ENCODE data around the gene SMPD2. TPM values are rescaled to one million over a fixed set of nuclear protein-coding genes. Genes with fewer than 3 reads are reported as not detected.

SMPD2 gene
- total RNA-seq, 1 experiment from 2014 or later, result 14.7 TPM

GRCh38 chr6:109480993-109481480 is 40.5 kb downstream of the SMPD2 start:
- DNase-seq (ENCODE audit: low read depth, low spot score), result no peak
- H2AFZ ChIP-seq (ENCODE audit: low read depth, low read length, poor library complexity, severe bottlenecking), result no peak overlapping the region
- H3K79me2 ChIP-seq (ENCODE audit: insufficient read depth, low read length), result peaks cover 67% of the 10 kb centered on the region
- POLR2A ChIA-PET, result no interaction called here
- no peaks in the 10 kb centered on the region for H3K27me3 ChIP-seq (ENCODE audit: insufficient read depth, low read length)
- no peak overlapping the region for H3K4me3 ChIP-seq (replicated peaks in 1 of 2; ENCODE audit: low read depth in 1 of 2, low read length in 2 of 2)
- RAD21 ChIA-PET (ENCODE audit: low non-redundant PET in 1 of 2, low total read pairs in 2 of 2, uncharacterized antibody in 2 of 2, unreplicated experiment in 2 of 2), result no interaction called here
- H4K20me1 ChIP-seq (ENCODE audit: insufficient read depth), result no peaks in the 10 kb centered on the region
- ATAC-seq, result no peak
- TF ChIP-seq POLR2AphosphoS5 (IDR thresholded peaks at IDR 0.05; ENCODE audit: low read depth, low read length) (no peak), SRF (IDR thresholded peaks at IDR 0.05; ENCODE audit: low read depth) (no peak), SP1 (IDR thresholded peaks at IDR 0.05; ENCODE audit: low read depth) (no peak), FOSL1 (IDR thresholded peaks at IDR 0.05; ENCODE audit: low read depth) (no peak), POLR2A (IDR thresholded peaks at IDR 0.05; ENCODE audit: borderline replicate concordance, extremely low read depth, insufficient read depth, insufficient read length) (no peak), CTCF (IDR thresholded peaks at IDR 0.05 in 2 of 3, conservative IDR thresholded peaks at IDR 0.05 in 1 of 3; ENCODE audit: borderline replicate concordance in 1 of 3, insufficient read depth in 1 of 3, low read depth in 2 of 3, low read length in 2 of 3) (no peak), SIN3A (IDR thresholded peaks at IDR 0.05; ENCODE audit: low read depth) (no peak), MAX (IDR thresholded peaks at IDR 0.05) (no peak), RAD21 (IDR thresholded peaks at IDR 0.05; ENCODE audit: low read depth) (no peak), EZH2phosphoT487 (IDR thresholded peaks at IDR 0.05; ENCODE audit: borderline replicate concordance) (no peak), REST (IDR thresholded peaks at IDR 0.05; ENCODE audit: low read depth) (no peak), ZBTB33 (IDR thresholded peaks at IDR 0.05; ENCODE audit: extremely low read depth, insufficient replicate concordance, low read length) (no peak), EGR1 (IDR thresholded peaks at IDR 0.05; ENCODE audit: low read depth) (no peak), ZNF274 (IDR thresholded peaks at IDR 0.05; ENCODE audit: low read depth, low read length) (no peak), JUND (IDR thresholded peaks at IDR 0.05) (no peak), EZH2 (IDR thresholded peaks at IDR 0.05) (no peak), ZFX (IDR thresholded peaks at IDR 0.05) (no peak), CBX3 (IDR thresholded peaks at IDR 0.05; ENCODE audit: low read depth) (no peak)
- no peak overlapping the region for H3K4me2 ChIP-seq (ENCODE audit: low read length)
- no TSS peak for BruUV-seq (replicated peaks)
- CTCF ChIA-PET, result no interaction called here
- no peak overlapping the region for H3K9ac ChIP-seq (ENCODE audit: low read length)
- intact Hi-C loops (cut with micrococcal nuclease), result no loop called here
- H3K9me3 ChIP-seq (ENCODE audit: control insufficient read depth in 1 of 2, insufficient read depth in 1 of 2, low read depth in 1 of 2, low read length in 2 of 2), result no peaks in the 10 kb centered on the region
- H3K36me3 ChIP-seq (ENCODE audit: control insufficient read depth in 1 of 2, insufficient read depth in 2 of 2, low read length in 2 of 2), result peaks cover 20 to 22% of the 10 kb centered on the region in 2 experiments; a peak in 3 of 4 replicates
- H3K4me1 ChIP-seq (ENCODE audit: control insufficient read depth in 1 of 2, insufficient read depth in 2 of 2, low read length in 2 of 2), result peaks cover 4 to 15% of the 10 kb centered on the region in 2 experiments; a peak in 3 of 4 replicates
- no peaks in the 10 kb centered on the region for H3K9me2 ChIP-seq (ENCODE audit: insufficient read depth)
- no peak overlapping the region for H3K27ac ChIP-seq (ENCODE audit: low read depth, low read length)

Measured in HCT116 (cell line).